A549 (cell line): ENCODE data around the gene NXPH2. TPM values are rescaled to one million over a fixed set of nuclear protein-coding genes. Genes with fewer than 3 reads are reported as not detected.

Experiments used
- ATAC-seq, 2 experiments: fragments of 200-7000 bp in 1 of 2; fragments of >200 bp in 1 of 2; cut with Nextera tagmentation in 1 of 2; cut with Tn5 transposase in 1 of 2; 3 replicates each; pipeline versions ENCODE4 v1.8.0 to v1.9.1; 2018 to 2020; ENCODE audit warnings: mild to moderate bottlenecking in 1 of 2, moderate library complexity in 1 of 2
- CTCF ChIA-PET: fragments of 300-600 bp; sonication (Branson Sonifier 250); formaldehyde crosslinking; extraction: SDS; loops from one replicate; lab custom pipeline; 2021; ENCODE audit warnings: antibody characterized with exemption, inconsistent platforms; lab: Yijun Ruan, JAX
- POLR2A ChIA-PET: fragments of 350-600 bp; formaldehyde crosslinking; extraction: SDS; loops from one replicate; lab custom pipeline; 2021; ENCODE audit warnings: antibody characterized with exemption, inconsistent platforms; lab: Yijun Ruan, JAX
- DNase-seq, 2 experiments: peaks; one replicate each; pipeline versions ENCODE4 v3.0.0 to v3.0.0-alpha.2; 2011 to 2016; ENCODE audit warnings: low read depth in 1 of 2, low spot score in 1 of 2
- FAIRE-seq: peaks from 2 replicates; lab custom pipeline; 2011; peaks lifted over from hg19 to GRCh38; lab: Jason Lieb, UNC
- H3K27ac ChIP-seq, 2 experiments: fragments of >200 bp; sonication (Bioruptor Twin); formaldehyde crosslinking; 3 replicates each; pipeline ENCODE4 v1.5.1; 2016 to 2017
- H3K4me1 ChIP-seq: fragments of >200 bp; sonication (Bioruptor Twin); formaldehyde crosslinking; 3 replicates; pipeline ENCODE4 v1.6.1; 2016
- H3K4me2 ChIP-seq: fragments of >200 bp; sonication (Bioruptor Twin); formaldehyde crosslinking; 3 replicates; pipeline ENCODE4 v1.6.1; 2016
- H3K4me3 ChIP-seq: fragments of >200 bp; sonication (Bioruptor Twin); formaldehyde crosslinking; 3 replicates; pipeline ENCODE4 v1.5.1; 2016
- H3K9me3 ChIP-seq: fragments of >200 bp; sonication (Bioruptor Twin); formaldehyde crosslinking; 3 replicates; pipeline ENCODE4 v1.6.1; 2016
- BCL3 ChIP-seq: fragments of >200 bp; sonication (Bioruptor Twin); formaldehyde crosslinking; IDR thresholded peaks from 3 replicates; pipeline ENCODE4 v1.6.1; 2016
- BHLHE40 ChIP-seq: IDR thresholded peaks from 2 replicates; pipeline ENCODE4 v1.6.1; 2012; ENCODE audit warnings: low read depth, low read length, inconsistent platforms
- CBX8 ChIP-seq: fragments of 200-600 bp; sonication (generic); IDR thresholded peaks from 2 replicates; pipeline ENCODE4 v1.6.1; 2016
- CHD4 ChIP-seq: fragments of 200-600 bp; sonication (generic); IDR thresholded peaks from 2 replicates; pipeline ENCODE4 v1.6.1; 2016; ENCODE audit warnings: antibody characterized with exemption, mild to moderate bottlenecking, borderline replicate concordance
- CTCF ChIP-seq: fragments of >200 bp; sonication (Bioruptor Twin); formaldehyde crosslinking; IDR thresholded peaks from 3 replicates; pipeline ENCODE4 v1.5.1; 2016
- EHMT2 ChIP-seq: fragments of 200-600 bp; sonication (generic); IDR thresholded peaks from 2 replicates; pipeline ENCODE4 v1.6.1; 2016; ENCODE audit warnings: antibody characterized with exemption, low read depth, mild to moderate bottlenecking, moderate library complexity
- FOSL2 ChIP-seq, 2 experiments: fragments of 450-650 bp in 1 of 2; fragments of >200 bp in 1 of 2; sonication (Bioruptor Twin) in 1 of 2; formaldehyde crosslinking; IDR thresholded peaks; 2 replicates each; pipeline versions ENCODE4 v1.5.0 to v1.6.1; 2016 to 2020; ENCODE audit warnings: mild to moderate bottlenecking in 1 of 2, moderate library complexity in 1 of 2
- FOXS1 ChIP-seq: fragments of 250-450 bp; sonication (Bioruptor Pico); IDR thresholded peaks from 2 replicates; pipeline ENCODE4 v1.5.0; 2020; ENCODE audit warnings: mild to moderate bottlenecking, moderate library complexity
- HDAC2 ChIP-seq: fragments of 200-600 bp; sonication (generic); IDR thresholded peaks from 2 replicates; pipeline ENCODE4 v1.6.1; 2016
- HES2 ChIP-seq: fragments of >200 bp; sonication (Bioruptor Twin); formaldehyde crosslinking; IDR thresholded peaks from 2 replicates; pipeline ENCODE4 v1.6.1; 2016
- HOXB5 ChIP-seq: fragments of 250-450 bp; sonication (Bioruptor Pico); IDR thresholded peaks from 2 replicates; pipeline ENCODE4 v1.5.0; 2020; ENCODE audit warnings: mild to moderate bottlenecking, moderate library complexity
- JUNB ChIP-seq: fragments of >200 bp; sonication (Bioruptor Twin); formaldehyde crosslinking; IDR thresholded peaks from 2 replicates; pipeline ENCODE4 v1.6.1; 2016
- KDM1A ChIP-seq: fragments of 200-600 bp; sonication (generic); IDR thresholded peaks from 2 replicates; pipeline ENCODE4 v1.6.1; 2016; ENCODE audit warnings: low read depth, mild to moderate bottlenecking
- MYC ChIP-seq: IDR thresholded peaks from 2 replicates; pipeline ENCODE4 v1.6.1; 2012; ENCODE audit warnings: mild to moderate bottlenecking, inconsistent platforms, low read length, improper control_type of control experiment, borderline replicate concordance
- NR3C1 ChIP-seq: fragments of >200 bp; sonication (Bioruptor Twin); formaldehyde crosslinking; IDR thresholded peaks from 3 replicates; pipeline ENCODE4 v1.6.1; 2017
- PHF8 ChIP-seq: fragments of 200-600 bp; sonication (generic); IDR thresholded peaks from 2 replicates; pipeline ENCODE4 v1.6.1; 2016; ENCODE audit warnings: low read depth, mild to moderate bottlenecking, antibody characterized with exemption, moderate library complexity, borderline replicate concordance
- RAD21 ChIP-seq, 2 experiments: fragments of >200 bp in 1 of 2; sonication (Bioruptor Twin) in 1 of 2; formaldehyde crosslinking in 1 of 2; IDR thresholded peaks in 1 of 2; conservative IDR thresholded peaks in 1 of 2; 2 replicates in 1 of 2; 3 replicates in 1 of 2; pipeline ENCODE4 v1.6.1; 2012 to 2018; ENCODE audit warnings: inconsistent platforms in 1 of 2
- RARB ChIP-seq: fragments of 250-450 bp; sonication (Bioruptor Pico); IDR thresholded peaks from 2 replicates; pipeline ENCODE4 v1.8.0; 2021; ENCODE audit warnings: mild to moderate bottlenecking, moderate library complexity
- REST ChIP-seq: fragments of 200-600 bp; sonication (generic); IDR thresholded peaks from 2 replicates; pipeline ENCODE4 v1.6.1; 2016; ENCODE audit warnings: antibody characterized with exemption, mild to moderate bottlenecking, moderate library complexity
- RNF2 ChIP-seq: fragments of 200-600 bp; sonication (generic); IDR thresholded peaks from 2 replicates; pipeline ENCODE4 v1.6.1; 2016; ENCODE audit warnings: low read depth, mild to moderate bottlenecking, antibody characterized with exemption, moderate library complexity, borderline replicate concordance
- TFCP2L1 ChIP-seq: fragments of 250-450 bp; sonication (Bioruptor Pico); IDR thresholded peaks from 2 replicates; pipeline ENCODE4 v1.5.0; 2021; ENCODE audit warnings: mild to moderate bottlenecking
- ZC3H11A ChIP-seq: fragments of 450-650 bp; IDR thresholded peaks from 2 replicates; pipeline ENCODE4 v1.6.1; 2014; ENCODE audit warnings: antibody characterized with exemption, mild to moderate bottlenecking
- ZNF302 ChIP-seq: fragments of 250-450 bp; sonication (Bioruptor Pico); IDR thresholded peaks from 2 replicates; pipeline ENCODE4 v1.9.0; 2021; ENCODE audit warnings: inconsistent platforms, mild to moderate bottlenecking, moderate library complexity
- WGBS: methylation state at CpG from one replicate; pipeline ENCODE4 v1.1.6; 2017; ENCODE audit errors: missing lambda C conversion rate; 5-methylcytosine and 5-hydroxymethylcytosine counted together
- polyA plus RNA-seq, 4 experiments: library from polyadenylated mRNA; depleted of rRNA in 3 of 4; stranded (reverse); fragments of >200 nt; fragmentation: RNase III in 1 of 4; extraction: RNeasy Plus Mini Kit Qiagen cat#74134 plus additional on column Dnase treatment in 1 of 4; gene quantifications; 2 replicates in 3 of 4; 3 replicates in 1 of 4; pipeline ENCODE4 v1.2.3, GENCODE V29; 2011 to 2017
- TF ChIP-seq, protein P1 (sequence below): IDR thresholded peaks from 2 replicates; pipeline ENCODE4 v1.6.1; 2012
- TF ChIP-seq, protein P2 (sequence below): fragments of 450-650 bp; IDR thresholded peaks from 2 replicates; pipeline ENCODE4 v1.6.1; 2014; ENCODE audit warnings: antibody characterized with exemption
- TF ChIP-seq, protein P3 (sequence below): IDR thresholded peaks from 2 replicates; pipeline ENCODE4 v1.6.1; 2012; ENCODE audit warnings: low read depth, borderline replicate concordance

NXPH2 gene
- polyA plus RNA-seq, 2 of the 4 experiments (the other 2 are of a cell fraction) = not detected

DNA sequence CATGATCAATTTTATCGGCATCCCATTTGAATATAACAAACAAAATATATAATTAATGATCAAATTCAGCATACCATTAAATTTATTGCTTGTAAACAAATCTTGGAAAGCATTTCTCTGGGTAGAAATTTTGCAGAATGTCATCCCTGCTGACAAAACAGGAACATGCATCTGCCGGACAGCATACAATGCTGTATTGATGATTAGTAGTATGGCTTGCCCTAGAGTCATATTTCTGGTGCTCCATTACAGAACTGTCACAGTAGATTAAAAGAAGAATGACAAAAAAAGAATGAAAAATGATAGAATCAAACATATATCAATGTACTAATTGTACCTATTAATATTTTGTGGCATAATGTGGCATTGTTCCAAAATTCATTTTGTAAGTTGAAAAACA, 98.0 kb downstream of the NXPH2 start:
- POLR2A ChIA-PET = no interaction called here
- WGBS = 60% methylated on average over 2 of the region's 2 CpGs
- no peak overlapping the region for H3K4me2 ChIP-seq
- H3K4me3 ChIP-seq = no peak overlapping the region
- 0 out of 3 replicates have a peak, but pooled peaks cover 2% of the 10 kb centered on the region for H3K9me3 ChIP-seq
- ATAC-seq = no peak
- FAIRE-seq = no peak
- CTCF ChIA-PET = no interaction called here
- DNase-seq = no peak
- TF ChIP-seq ZC3H11A (no peak), RAD21 (conservative IDR thresholded peaks at IDR 0.05 in 1 of 2, IDR thresholded peaks at IDR 0.05 in 1 of 2) (no peak), CTCF (no peak), REST (no peak), ZNF302 (CRISPR knock-in tag) (no peak), BHLHE40 (no peak), RNF2 (no peak), KDM1A (no peak), HDAC2 (no peak), RARB (CRISPR knock-in tag) (no peak), FOXS1 (CRISPR knock-in tag) (no peak)
- TF ChIP-seq, protein P1, sequence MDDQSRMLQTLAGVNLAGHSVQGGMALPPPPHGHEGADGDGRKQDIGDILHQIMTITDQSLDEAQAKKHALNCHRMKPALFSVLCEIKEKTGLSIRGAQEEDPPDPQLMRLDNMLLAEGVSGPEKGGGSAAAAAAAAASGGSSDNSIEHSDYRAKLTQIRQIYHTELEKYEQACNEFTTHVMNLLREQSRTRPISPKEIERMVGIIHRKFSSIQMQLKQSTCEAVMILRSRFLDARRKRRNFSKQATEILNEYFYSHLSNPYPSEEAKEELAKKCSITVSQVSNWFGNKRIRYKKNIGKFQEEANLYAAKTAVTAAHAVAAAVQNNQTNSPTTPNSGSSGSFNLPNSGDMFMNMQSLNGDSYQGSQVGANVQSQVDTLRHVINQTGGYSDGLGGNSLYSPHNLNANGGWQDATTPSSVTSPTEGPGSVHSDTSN = no peak
- TF ChIP-seq, protein P2, sequence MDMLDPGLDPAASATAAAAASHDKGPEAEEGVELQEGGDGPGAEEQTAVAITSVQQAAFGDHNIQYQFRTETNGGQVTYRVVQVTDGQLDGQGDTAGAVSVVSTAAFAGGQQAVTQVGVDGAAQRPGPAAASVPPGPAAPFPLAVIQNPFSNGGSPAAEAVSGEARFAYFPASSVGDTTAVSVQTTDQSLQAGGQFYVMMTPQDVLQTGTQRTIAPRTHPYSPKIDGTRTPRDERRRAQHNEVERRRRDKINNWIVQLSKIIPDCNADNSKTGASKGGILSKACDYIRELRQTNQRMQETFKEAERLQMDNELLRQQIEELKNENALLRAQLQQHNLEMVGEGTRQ = no peak
- TF ChIP-seq, protein P3, sequence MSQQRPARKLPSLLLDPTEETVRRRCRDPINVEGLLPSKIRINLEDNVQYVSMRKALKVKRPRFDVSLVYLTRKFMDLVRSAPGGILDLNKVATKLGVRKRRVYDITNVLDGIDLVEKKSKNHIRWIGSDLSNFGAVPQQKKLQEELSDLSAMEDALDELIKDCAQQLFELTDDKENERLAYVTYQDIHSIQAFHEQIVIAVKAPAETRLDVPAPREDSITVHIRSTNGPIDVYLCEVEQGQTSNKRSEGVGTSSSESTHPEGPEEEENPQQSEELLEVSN = no peak
- H3K27ac ChIP-seq = no peak overlapping the region
- no peaks in the 10 kb centered on the region for H3K4me1 ChIP-seq

- Histone ChIP-seq H3K9me3 (no peaks in the 10 kb centered on the region), H3K4me2 (no peak overlapping the region), H3K4me1 (no peaks in the 10 kb centered on the region), H3K27ac (no peak overlapping the region), H3K4me3 (no peak overlapping the region)
- ChIA-PET CTCF (no interaction called here), POLR2A (no interaction called here)
- DNase-seq = no peak
- ATAC-seq = no peak
- TF ChIP-seq MYC (no peak), EHMT2 (no peak), HOXB5 (no peak), CHD4 (no peak), PHF8 (no peak), NR3C1 (no peak), CBX8 (no peak), FOXS1 (CRISPR knock-in tag) (no peak), FOSL2 (IDR thresholded peaks at IDR 0.05) (no peak), FOSL2 (CRISPR knock-in tag; IDR thresholded peaks at IDR 0.05) (no peak), HES2 (no peak), TFCP2L1 (CRISPR knock-in tag) (no peak), BCL3 (no peak), JUNB (no peak)
- no peak for FAIRE-seq
- 6% methylated on average over 1 of the region's 1 CpG for WGBS
Measured at GRCh38 chr2:138677221-138677620, 103.0 kb downstream of the NXPH2 start.
